Activated CD4-positive, alpha-beta T cell treated with anti-CD3 and anti-CD28 coated beads for 4 hours (primary cell): ENCODE data around the gene CST7.
A peak's percentile ranks its signal among the peaks of the same experiment; 100 is the strongest.
"Not testable (repeated sequence)": the region's sequence is repeated elsewhere in the genome, so short reads cannot be mapped to it uniquely, and the experiment has no call there.

Experiments used
- DNase-seq, 2 donors: peaks; one replicate each; pipeline ENCODE4 v3.0.0-alpha.2; 2020

CST7 gene

GRCh38 chr20:24929867-24930723 lies 19.0 kb upstream of the CST7 start:
- DNase-seq, result peak in 1 of 2 donors; percentile 15

- not testable (repeated sequence) for DNase-seq
Measured at GRCh38 chr20:24930724-24931688, 18.1 kb upstream of the CST7 start.

- DNase-seq, result not testable (repeated sequence)
Measured at GRCh38 chr20:24931893-24932292, 17.2 kb upstream of the CST7 start.

GRCh38 chr20:24933266-24933908 lies 15.7 kb upstream of the CST7 start:
- DNase-seq, result no peak

- no peak for DNase-seq
Measured at GRCh38 chr20:24934101-24934661, 14.9 kb upstream of the CST7 start.

GRCh38 chr20:24934716-24935115 lies 14.4 kb upstream of the CST7 start:
- DNase-seq, result no peak

GRCh38 chr20:24935140-24935539 lies 13.9 kb upstream of the CST7 start:
- no peak for DNase-seq

- no peak for DNase-seq
Measured at GRCh38 chr20:24935766-24936525, 13.1 kb upstream of the CST7 start.

- no peak for DNase-seq
Measured at GRCh38 chr20:24936526-24937407, 12.3 kb upstream of the CST7 start.

- no peak for DNase-seq
Measured at GRCh38 chr20:24937579-24937978, 11.5 kb upstream of the CST7 start.

GRCh38 chr20:24938498-24938897 lies 10.6 kb upstream of the CST7 start:
- no peak for DNase-seq

GRCh38 chr20:24939036-24939435 lies 10.0 kb upstream of the CST7 start:
- no peak for DNase-seq

- no peak for DNase-seq
Measured at GRCh38 chr20:24942679-24943078, 6.4 kb upstream of the CST7 start.

GRCh38 chr20:24943196-24943595 lies 5.9 kb upstream of the CST7 start:
- DNase-seq, result no peak

- DNase-seq, result no peak
Measured at GRCh38 chr20:24943731-24944130, 5.3 kb upstream of the CST7 start.

GRCh38 chr20:24946376-24946775 lies 2.7 kb upstream of the CST7 start:
- not testable (repeated sequence) for DNase-seq

GRCh38 chr20:24948396-24948938 lies 602 bp upstream of the CST7 start:
- DNase-seq, result not testable (repeated sequence)

- no peak for DNase-seq
Measured at GRCh38 chr20:24949756-24950127, 673 bp downstream of the CST7 start.

- no peak for DNase-seq
Measured at GRCh38 chr20:24950128-24950835, 1.2 kb downstream of the CST7 start.
